Activated naive CD4-positive, alpha-beta T cell treated with anti-CD3 and anti-CD28 coated beads, Interleukin-2, amount 50 U/mL, for 72 hours (primary cell): ENCODE results near the gene PDPN. TPM values are rescaled to one million over a fixed set of nuclear protein-coding genes. Genes with fewer than 3 reads are reported as not detected.
"Not testable (repeated sequence)": the region's sequence is repeated elsewhere in the genome, so short reads cannot be mapped to it uniquely, and the experiment has no call there.

ENCODE experiments used
- ATAC-seq, 2 donors: fragments of 150-1000 bp; cut with Tn5 transposase; 2 replicates each; pipeline ENCODE4 v1.10.0; 2021; ENCODE audit warnings: mild to moderate bottlenecking in 2 of 2, moderate library complexity in 2 of 2
- DNase-seq, 2 donors: peaks; one replicate each; pipeline ENCODE4 v3.0.0; 2021 to 2022; ENCODE audit warnings: low spot score in 2 of 2
- H3K27ac Mint-ChIP-seq, 2 donors: one replicate each; pipeline ENCODE4 v1.8.0; 2022; ENCODE audit warnings: mild to moderate bottlenecking in 2 of 2, mixed read lengths in 2 of 2
- H3K36me3 Mint-ChIP-seq, 2 donors: one replicate each; pipeline ENCODE4 v1.8.0; 2022; ENCODE audit warnings: mixed read lengths in 2 of 2
- H3K9me3 Mint-ChIP-seq, 2 donors: one replicate each; pipeline ENCODE4 v1.8.0; 2022; ENCODE audit warnings: mixed read lengths in 2 of 2
- total RNA-seq, 2 donors: library from RNA; stranded (reverse); gene quantifications; one replicate each; pipeline ENCODE4 v1.2.3, GENCODE V29; 2022

Gene PDPN, protein sequence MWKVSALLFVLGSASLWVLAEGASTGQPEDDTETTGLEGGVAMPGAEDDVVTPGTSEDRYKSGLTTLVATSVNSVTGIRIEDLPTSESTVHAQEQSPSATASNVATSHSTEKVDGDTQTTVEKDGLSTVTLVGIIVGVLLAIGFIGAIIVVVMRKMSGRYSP
- not detected for total RNA-seq

DNA sequence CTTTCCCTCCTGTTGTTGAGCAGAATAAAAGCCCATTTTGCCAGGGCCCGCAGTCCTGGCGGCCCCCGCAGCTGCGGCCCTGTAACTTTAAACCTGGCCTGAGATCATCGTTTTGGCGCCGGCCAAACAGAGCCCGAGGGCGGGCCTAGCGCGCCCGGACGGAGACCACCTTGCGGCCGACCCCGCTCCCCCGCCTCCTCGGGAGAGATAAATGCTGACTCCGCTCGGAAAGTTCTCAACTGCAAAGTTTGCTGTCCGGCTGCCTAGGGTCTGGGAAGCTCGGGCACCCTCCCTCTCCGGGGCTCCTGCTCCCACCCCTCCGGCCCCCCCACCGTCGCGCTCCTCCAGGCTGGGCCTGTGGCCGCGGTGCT is at the start of gene PDPN:
Gene PDPN (plus strand): TSS at position 238 of the 371 bp plus-strand sequence. CDS start 202 bp downstream, outside the sequence.
- Mint-ChIP-seq H3K36me3 (peaks cover 0 to 5% of the 10 kb centered on the region in 2 donors), H3K9me3 (no peaks in the 10 kb centered on the region), H3K27ac (no peak within 1 kb of the TSS)
- no peak for ATAC-seq
- no peak for DNase-seq

DNA sequence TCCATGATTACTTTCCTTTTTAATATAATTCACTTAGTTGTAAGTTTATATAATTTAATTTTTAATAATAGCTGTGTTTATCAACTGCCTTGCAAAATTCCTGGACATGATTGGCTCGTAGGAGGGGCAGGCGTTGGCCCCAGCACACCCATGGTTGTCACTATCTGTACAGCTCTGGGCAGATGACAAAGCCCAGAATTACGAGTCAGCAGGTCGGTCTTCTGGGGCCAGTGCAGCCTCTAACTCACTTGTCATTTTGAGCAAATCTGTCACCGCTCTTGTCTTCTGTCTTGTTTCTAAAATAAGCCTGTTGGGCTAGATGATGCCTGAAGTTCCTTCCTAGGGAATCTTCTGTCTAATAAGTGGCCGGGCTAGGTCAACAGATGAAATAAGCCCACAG is 48.4 kb upstream of the PDPN start:
- DNase-seq, result no peak
- no peaks in the 10 kb centered on the region for H3K36me3 Mint-ChIP-seq
- ATAC-seq, result no peak
- no peak overlapping the region for H3K27ac Mint-ChIP-seq
- no peaks in the 10 kb centered on the region for H3K9me3 Mint-ChIP-seq

DNA sequence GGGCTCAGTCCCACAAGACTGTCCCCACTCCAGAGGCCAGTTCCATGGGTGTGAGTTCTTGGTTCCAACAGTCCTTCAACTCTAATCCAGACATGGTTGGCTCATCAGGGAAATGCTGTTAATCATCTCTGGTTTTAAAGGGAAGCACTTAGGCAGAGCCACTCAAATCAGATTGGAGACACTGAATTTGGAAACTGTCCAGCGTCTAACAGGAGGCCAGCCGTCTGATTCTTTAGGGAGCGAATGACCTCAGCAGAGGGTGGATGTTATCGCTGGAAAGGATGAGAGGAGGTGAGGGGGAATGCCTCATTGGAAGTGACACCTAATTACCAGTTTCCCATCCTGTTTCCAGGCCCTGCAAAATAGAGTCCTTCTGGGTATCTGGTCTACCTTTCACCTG is 47.1 kb upstream of the PDPN start:
- Mint-ChIP-seq H3K27ac (no peak overlapping the region), H3K36me3 (no peaks in the 10 kb centered on the region), H3K9me3 (no peaks in the 10 kb centered on the region)
- ATAC-seq, result no peak
- no peak for DNase-seq

DNA sequence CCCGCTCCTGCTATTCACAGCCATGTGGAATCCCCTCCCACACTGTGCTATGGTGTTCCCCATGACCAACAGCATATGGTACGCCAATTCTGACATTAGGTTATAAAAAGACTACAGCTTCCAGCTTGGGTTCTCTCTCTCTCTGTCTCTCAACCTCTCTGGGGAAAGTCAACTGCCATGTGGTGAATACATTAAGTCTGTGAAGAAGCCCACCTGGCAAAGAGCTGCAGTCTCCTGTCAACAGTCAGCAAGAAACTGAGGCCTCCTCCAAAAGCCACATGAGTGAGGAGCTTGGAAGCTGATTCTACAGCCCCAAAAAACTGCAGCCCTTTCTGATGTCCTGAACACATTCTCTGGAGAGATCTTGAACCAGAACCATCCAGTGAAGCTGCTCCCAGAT is 44.8 kb upstream of the PDPN start:
- no peak overlapping the region for H3K27ac Mint-ChIP-seq
- no peaks in the 10 kb centered on the region for H3K9me3 Mint-ChIP-seq
- no peaks in the 10 kb centered on the region for H3K36me3 Mint-ChIP-seq
- ATAC-seq, result no peak
- no peak for DNase-seq

DNA sequence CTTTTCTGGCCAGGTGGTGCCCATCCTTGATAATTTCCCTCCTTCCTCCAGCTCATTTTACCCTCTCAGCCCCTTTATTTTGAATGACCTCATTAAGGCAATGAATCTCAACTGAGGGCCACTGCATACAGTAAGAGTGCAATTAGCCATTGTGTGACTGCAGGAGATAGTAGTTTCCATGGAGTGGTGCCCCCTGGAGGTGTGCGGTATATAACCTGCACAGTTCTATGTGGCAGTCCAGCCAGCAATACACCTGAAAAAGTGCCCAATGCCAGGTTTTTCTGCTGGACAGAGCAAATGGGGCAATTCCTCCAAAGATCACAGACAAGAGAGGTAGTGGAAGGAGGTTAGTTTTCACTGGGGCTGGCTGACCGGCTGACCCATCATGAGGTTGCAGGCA is 43.9 kb upstream of the PDPN start:
- H3K27ac Mint-ChIP-seq, result no peak overlapping the region
- H3K9me3 Mint-ChIP-seq, result no peaks in the 10 kb centered on the region
- no peaks in the 10 kb centered on the region for H3K36me3 Mint-ChIP-seq
- no peak for DNase-seq
- no peak for ATAC-seq

DNA sequence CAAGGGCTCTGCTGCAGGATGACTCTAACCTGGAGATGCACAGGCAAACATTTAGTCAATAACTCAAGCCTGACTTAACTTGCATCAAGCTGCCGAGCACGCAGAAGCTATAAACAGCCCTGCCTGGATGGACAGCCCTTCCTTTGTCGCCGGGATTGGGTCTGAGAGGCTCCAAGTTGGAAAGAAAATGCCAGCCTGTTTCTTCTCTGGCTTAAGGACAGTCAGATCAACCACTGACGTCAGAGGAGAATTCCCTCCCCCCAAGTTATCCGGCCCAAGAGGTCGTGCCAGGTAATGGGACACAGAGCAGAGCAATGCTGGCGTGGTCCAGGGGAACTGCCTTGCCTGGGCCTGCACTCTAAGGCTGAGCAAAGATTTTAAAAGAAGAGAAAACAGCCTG is 42.8 kb upstream of the PDPN start:
- Mint-ChIP-seq H3K27ac (no peak overlapping the region), H3K36me3 (no peaks in the 10 kb centered on the region), H3K9me3 (no peaks in the 10 kb centered on the region)
- ATAC-seq (no peak), DNase-seq (no peak)

DNA sequence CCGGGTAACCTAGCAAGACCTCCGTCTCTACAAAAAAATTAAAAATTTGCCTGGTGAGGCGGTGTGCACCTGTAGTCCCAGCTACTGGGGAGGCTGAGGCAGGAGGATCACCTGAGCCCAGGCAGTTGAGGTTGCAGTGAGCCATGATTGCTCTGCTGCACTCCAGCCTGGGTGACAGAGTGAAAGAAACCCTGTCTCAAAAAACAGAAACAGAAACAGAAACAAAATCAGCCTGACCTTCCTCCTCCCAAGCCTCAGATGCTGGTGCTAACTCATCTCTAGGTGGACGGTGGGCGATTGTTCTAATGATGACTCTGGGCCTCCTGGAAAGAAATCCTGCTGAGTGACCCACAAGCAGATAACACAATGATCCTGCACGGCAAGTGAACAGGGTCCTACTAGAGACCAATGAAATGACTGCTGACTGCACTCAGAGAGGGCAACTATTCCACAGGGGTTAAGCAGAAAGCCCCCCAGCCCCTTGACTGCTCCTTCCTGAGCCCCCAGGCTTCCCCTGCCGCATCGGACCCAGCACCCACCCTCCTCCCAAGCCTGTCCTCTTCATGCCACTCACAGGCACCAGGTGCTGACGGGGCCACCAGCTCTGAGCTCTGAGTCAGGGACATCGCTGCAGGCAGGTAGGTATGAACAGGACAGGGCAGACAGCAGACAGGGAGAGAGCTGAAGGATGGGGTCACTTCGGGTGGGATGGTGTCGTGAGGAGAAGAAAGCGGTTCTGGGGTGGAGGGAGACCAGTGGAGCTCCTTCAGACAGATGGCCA is 42.0 kb upstream of the PDPN start:
- Mint-ChIP-seq H3K9me3 (no peaks in the 10 kb centered on the region), H3K27ac (no peak overlapping the region), H3K36me3 (no peaks in the 10 kb centered on the region)
- no peak for DNase-seq
- ATAC-seq, result no peak

DNA sequence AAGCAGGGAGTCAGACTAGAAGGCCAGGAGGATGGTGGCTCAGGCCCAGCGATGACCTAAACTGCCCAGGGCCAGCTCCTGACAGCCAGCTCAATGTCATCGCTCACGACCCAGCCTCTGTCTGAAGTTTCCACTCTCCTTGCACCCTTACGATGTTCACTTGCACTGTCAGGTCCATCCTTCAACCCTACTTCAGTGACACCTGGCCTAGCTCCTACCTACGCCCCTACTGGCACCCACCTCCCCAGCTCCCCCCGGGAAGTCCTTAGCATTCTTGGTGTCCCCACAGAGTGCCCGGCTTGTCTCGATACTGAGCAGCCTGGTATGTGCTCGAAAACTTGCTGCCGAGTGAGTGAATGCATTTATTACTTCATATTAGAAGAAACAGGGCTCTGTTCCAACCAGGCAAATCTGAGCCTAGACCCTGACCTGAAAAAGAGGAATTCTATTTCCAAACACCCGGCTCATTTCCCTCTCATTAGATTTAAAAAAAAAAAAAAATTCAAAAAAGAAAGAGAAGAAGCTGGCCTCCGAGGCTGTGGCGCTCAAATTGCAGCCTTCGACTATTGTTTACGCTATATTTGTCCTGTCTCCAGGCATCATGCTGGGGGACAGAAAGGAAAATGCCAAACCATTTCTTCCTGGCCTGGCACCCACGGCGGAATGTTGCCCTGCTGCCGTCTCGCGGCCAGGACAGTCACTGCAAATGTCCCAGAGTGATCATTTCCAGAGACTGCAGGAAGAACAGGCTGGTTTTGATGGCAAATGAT is 40.0 kb upstream of the PDPN start:
- no peaks in the 10 kb centered on the region for H3K36me3 Mint-ChIP-seq
- ATAC-seq (no peak), DNase-seq (no peak)
- no peak overlapping the region for H3K27ac Mint-ChIP-seq
- H3K9me3 Mint-ChIP-seq, result no peaks in the 10 kb centered on the region

DNA sequence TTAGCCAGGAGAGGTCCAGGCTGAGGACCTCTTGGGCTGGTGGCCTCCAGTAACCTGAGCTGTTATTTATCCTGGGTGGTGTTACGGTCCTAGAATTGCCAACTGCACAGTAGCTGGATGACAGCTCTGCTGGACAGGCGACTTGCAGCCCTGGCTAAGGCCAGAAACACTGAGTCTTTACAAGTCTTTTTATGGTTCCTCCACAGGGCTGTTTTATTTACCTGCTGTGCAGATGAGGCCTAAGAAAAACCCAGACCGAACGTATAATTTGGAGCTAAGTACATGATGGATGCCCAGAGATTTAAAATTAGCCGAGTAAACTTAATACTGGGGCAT is 39.4 kb upstream of the PDPN start:
- H3K36me3 Mint-ChIP-seq, result no peaks in the 10 kb centered on the region
- no peaks in the 10 kb centered on the region for H3K9me3 Mint-ChIP-seq
- no peak for DNase-seq
- ATAC-seq, result no peak
- H3K27ac Mint-ChIP-seq, result no peak overlapping the region

DNA sequence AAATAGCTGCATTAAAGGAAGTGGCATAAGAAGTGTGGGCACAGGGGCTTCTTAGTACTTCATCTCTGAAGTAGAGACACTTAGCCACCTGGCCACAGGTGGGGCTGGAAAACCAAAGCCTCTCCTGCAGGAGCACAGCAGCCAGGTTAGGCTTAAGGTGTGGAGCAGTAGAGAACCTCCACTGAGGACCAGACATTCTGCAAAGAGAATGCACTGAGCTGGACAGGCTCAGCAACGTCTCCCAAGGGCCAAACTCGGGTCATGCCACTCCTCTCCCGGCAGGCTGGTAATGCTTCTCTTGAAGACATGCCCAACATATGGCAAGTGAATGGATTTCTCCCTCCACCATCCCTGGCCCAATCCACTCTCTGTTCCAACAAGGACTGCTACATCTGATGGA is 36.8 kb upstream of the PDPN start:
- Mint-ChIP-seq H3K36me3 (no peaks in the 10 kb centered on the region), H3K9me3 (no peaks in the 10 kb centered on the region), H3K27ac (no peak overlapping the region)
- no peak for ATAC-seq
- no peak for DNase-seq

DNA sequence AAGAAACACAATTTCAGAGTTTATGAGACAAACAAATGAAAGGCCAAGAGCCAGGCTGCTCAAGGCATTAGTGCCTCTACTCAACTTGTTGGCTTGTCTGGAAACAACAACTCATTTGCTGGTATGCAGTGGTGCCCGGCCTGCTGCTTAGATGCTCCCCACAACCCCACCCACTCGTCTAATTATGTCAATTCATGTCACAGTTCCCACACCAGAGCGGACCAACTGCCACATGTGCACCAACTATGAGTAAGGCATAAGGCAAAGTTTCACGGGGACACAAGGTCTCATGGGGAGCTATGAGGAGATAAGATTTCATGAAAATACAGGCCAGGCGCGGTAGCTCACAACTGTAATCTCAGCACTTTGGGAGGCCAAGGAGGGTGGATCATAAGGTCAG is 35.4 kb upstream of the PDPN start:
- DNase-seq, result no peak
- Mint-ChIP-seq H3K36me3 (no peaks in the 10 kb centered on the region), H3K27ac (no peak overlapping the region), H3K9me3 (no peaks in the 10 kb centered on the region)
- ATAC-seq, result no peak

DNA sequence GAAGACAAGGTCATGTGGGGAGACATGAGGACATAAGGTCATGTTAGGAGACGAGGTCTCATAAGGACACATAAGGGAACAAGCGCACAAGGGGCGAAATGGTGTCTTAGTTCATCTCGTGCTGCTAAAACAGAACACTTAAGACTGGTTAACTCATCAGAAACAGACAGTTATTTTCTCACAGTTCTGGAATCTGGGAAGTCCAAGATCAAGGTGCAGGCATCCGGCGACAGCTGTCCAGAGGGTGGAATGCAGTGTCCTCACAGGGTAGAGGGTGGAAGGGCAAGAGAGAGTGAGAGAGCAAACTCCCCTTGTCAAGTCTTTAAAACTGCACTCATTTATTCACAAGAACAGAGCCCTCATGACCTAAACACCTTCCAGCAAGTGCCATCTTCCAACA is 34.6 kb upstream of the PDPN start:
- Mint-ChIP-seq H3K9me3 (no peaks in the 10 kb centered on the region), H3K27ac (no peak overlapping the region), H3K36me3 (no peaks in the 10 kb centered on the region)
- DNase-seq (no peak), ATAC-seq (no peak)

DNA sequence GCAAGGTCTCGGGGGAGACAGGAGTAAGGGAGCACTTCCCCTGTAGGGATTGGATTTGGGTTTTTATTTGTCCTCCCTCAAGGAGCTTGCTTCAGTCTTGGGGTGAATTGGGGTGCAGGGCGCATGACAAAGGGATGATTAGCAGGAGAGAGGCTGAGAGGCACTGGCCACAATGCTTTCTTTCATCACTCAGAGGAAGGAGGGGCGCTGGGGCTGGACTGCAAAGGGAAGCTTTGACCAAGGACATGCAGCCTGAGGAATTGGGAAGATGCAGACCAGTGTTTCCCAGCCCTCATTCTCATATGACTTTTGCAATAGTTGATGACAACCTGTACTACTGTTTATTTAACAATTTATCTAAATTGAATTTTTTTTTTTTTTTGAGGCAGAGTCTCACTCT is 34.1 kb upstream of the PDPN start:
- no peaks in the 10 kb centered on the region for H3K36me3 Mint-ChIP-seq
- H3K27ac Mint-ChIP-seq, result no peak overlapping the region
- DNase-seq (no peak), ATAC-seq (no peak)
- no peaks in the 10 kb centered on the region for H3K9me3 Mint-ChIP-seq

DNA sequence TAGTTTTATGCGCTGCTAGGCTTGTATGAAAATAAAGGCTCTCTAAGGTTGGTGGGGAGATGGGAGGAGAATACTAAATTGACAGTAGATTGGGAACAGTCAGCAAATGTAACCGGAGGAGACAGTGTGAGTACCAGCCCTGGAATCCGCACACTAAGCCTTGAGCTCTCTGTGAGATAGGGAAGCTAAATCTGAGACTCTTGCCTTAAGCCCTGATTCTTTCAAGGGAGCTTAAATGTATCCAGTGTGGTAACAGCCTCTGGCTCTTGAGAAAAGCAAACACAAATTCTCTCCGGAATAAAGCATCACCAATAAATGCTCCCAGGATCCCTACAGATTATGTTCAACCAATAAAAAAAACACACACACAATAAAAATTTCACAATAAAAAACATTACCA is 33.0 kb upstream of the PDPN start:
- DNase-seq (no peak), ATAC-seq (no peak)
- no peaks in the 10 kb centered on the region for H3K36me3 Mint-ChIP-seq
- H3K27ac Mint-ChIP-seq, result no peak overlapping the region
- no peaks in the 10 kb centered on the region for H3K9me3 Mint-ChIP-seq

DNA sequence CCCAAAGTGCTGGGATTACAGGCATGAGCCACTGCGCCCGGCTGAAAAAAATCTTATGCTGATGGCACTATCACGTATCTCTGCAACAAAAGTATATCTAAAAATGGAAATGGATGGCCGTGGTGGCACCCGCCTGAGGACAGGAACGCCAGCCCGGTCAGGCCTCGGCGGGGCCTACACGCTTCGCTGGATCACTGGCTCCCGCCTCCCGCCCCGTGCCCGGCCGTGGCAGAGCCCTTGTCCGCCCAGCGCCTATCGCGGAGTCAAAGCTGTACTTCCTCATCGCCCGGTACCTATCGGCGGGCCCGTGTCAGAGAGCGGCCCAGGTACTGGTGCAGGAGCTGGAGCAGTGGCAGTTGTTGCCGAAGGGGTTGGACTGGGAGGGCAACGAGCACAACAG is 28.8 kb upstream of the PDPN start:
- Mint-ChIP-seq H3K36me3 (no peaks in the 10 kb centered on the region), H3K27ac (no peak overlapping the region), H3K9me3 (no peaks in the 10 kb centered on the region)
- no peak for ATAC-seq
- no peak for DNase-seq

DNA sequence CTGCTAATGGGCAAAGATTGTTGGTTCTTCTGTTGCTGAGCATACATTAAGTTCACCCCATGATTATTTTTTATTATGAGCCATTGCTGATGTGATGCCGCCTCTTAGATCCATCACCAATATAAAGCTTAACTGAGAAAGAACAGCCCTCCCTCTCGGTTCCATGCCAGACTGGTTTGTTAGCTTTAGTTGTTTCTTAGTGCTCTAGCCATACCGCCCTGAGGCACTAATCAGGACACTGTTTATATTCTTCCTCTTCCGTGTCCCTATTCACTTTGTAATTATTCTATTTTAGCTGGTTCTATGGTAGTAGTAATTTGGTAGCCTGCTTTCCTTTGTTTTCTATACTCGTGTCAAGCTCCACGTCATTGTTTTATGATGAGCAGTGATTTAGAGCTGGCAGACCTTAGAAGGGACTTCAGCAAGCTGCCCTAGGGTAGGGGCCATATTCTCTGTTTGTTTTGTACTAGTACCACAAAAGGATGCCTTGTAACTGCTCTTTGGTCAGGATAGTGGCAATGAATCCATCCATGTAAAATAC is 27.3 kb upstream of the PDPN start:
- H3K36me3 Mint-ChIP-seq, result no peaks in the 10 kb centered on the region
- no peak for ATAC-seq
- DNase-seq, result no peak
- no peak overlapping the region for H3K27ac Mint-ChIP-seq
- no peaks in the 10 kb centered on the region for H3K9me3 Mint-ChIP-seq

DNA sequence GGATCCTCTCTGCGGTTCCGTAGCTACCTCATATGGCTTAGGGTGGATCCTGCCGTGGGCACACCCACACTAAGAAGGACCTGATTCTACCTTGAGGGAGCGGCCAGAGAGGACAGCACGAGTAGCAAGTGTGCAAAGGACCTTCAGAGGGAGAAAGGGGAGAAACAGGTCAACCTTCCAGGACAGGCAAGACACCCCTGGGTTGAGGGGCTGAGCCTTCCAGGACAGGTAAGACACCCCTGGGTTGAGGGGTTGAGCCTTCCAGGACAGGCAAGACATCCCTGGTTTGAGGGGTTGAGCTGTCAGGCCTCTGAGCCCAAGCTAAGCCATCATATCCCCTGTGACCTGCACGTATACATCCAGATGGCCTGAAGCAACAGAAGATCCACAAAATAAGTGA is 23.1 kb upstream of the PDPN start:
- H3K9me3 Mint-ChIP-seq, result no peaks in the 10 kb centered on the region
- peak in 1 of 2 donors; percentile 42 for DNase-seq
- ATAC-seq, result no peak
- H3K27ac Mint-ChIP-seq, result no peak overlapping the region
- H3K36me3 Mint-ChIP-seq, result no peaks in the 10 kb centered on the region

DNA sequence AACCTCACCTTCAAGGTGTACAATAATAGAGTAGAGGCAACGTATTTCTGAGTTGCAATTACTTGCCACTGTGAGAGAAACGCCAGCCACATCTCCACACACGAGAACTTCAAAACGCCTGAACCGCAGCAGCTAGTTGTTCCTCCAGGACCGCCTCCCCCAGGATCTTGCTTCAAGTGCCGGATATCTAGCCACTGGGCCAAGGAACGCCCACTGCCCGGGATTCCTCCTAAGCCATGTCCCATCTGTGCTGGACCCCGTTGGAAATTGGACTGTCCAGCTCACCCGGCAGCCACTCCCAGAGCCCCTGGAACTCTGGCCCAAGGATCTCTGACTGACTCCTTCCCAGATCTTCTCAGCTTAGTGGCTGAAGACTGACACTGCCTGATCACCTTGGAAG is 20.7 kb upstream of the PDPN start:
- H3K27ac Mint-ChIP-seq, H3K9me3 Mint-ChIP-seq, ATAC-seq, H3K36me3 Mint-ChIP-seq: not testable (repeated sequence)
- DNase-seq, result peak in 1 of 2 donors; percentile 28
